PC-3 (cell line): ENCODE results near the gene SMAD5.

Experiments
- EZH2phosphoT487 ChIP-seq: fragments of 300-600 bp; sonication (generic); IDR thresholded peaks from 2 replicates; pipeline ENCODE4 v1.6.1; 2018; ENCODE audit warnings: mild to moderate bottlenecking, antibody characterized with exemption, low read length, borderline replicate concordance
- TF ChIP-seq, protein P1 (sequence below): fragments of 300-600 bp; sonication (generic); conservative IDR thresholded peaks from 2 replicates; pipeline ENCODE4 v1.5.1; 2017; ENCODE audit warnings: antibody characterized with exemption, low read depth, mild to moderate bottlenecking, low read length

- TF ChIP-seq EZH2phosphoT487: no peak
- TF ChIP-seq, protein P1, sequence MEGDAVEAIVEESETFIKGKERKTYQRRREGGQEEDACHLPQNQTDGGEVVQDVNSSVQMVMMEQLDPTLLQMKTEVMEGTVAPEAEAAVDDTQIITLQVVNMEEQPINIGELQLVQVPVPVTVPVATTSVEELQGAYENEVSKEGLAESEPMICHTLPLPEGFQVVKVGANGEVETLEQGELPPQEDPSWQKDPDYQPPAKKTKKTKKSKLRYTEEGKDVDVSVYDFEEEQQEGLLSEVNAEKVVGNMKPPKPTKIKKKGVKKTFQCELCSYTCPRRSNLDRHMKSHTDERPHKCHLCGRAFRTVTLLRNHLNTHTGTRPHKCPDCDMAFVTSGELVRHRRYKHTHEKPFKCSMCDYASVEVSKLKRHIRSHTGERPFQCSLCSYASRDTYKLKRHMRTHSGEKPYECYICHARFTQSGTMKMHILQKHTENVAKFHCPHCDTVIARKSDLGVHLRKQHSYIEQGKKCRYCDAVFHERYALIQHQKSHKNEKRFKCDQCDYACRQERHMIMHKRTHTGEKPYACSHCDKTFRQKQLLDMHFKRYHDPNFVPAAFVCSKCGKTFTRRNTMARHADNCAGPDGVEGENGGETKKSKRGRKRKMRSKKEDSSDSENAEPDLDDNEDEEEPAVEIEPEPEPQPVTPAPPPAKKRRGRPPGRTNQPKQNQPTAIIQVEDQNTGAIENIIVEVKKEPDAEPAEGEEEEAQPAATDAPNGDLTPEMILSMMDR: no peak
These were observed 19.0 kb upstream of the SMAD5 start for GRCh38 chr5:136113606-136114005.
